Raji (cell line): ENCODE data around the gene ERBB4.

ENCODE experiments used
- POLR2A ChIP-seq: IDR thresholded peaks from 2 replicates; pipeline ENCODE4 v1.6.1; 2011; ENCODE audit warnings: low read depth, low read length, control low read depth; ENCODE audit not compliant: insufficient read depth

The ERBB4 gene

DNA sequence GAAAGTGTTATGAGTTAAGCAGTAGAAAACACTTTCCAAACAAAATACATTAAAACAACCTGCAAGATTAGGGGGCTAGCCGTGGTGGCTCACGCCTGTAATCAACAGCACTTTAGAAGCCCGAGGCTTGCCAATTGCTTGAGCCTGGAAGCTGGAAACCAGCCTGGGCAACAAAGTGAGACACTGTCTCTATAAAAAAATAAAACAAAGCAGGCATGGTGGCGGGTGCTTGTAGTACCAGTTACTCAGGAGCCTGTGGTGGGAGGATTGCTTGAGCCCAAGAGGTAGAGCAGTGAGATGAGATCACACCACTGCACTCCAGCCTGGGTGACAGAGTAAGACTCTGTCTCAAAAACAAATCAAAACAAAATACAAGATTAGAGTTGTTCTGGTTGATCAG lies 208.3 kb downstream of the ERBB4 start:
- TF ChIP-seq POLR2A = no peak

DNA sequence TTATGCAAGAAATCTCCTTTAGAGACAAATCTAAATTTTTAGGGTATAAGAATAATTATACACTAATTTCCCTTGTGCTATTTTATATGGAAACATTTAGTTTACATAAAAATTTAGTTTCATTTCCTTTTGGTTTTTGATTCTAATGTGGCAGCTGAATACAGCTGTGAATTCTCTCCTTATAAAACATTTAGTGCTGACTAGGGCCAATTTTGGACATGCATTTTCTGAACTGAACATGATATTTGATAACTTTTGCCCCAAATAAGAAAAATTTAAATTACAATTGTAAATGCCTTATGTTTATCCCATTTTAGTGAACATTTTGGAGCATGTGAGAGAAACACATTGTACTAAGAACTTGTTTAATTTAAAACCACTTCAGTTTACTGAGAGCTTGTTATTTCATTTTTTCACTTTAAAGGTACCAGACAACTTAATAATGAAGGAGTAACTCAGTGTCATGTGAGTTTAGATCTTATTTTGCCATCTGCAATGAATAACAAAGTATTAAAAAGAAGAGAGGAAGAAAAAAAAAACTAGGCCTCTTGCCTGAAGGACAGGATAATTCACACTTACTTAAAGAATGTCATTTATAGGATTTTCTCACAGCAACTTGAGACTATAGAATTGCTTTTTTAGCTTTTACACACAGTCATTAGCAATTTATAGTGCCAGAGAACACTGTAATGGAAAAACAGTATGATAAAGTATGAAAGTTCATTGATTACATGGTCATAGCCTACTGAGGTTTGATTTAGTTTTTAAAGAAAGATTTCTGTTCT lies 209.7 kb downstream of the ERBB4 start:
- no peak for TF ChIP-seq POLR2A

DNA sequence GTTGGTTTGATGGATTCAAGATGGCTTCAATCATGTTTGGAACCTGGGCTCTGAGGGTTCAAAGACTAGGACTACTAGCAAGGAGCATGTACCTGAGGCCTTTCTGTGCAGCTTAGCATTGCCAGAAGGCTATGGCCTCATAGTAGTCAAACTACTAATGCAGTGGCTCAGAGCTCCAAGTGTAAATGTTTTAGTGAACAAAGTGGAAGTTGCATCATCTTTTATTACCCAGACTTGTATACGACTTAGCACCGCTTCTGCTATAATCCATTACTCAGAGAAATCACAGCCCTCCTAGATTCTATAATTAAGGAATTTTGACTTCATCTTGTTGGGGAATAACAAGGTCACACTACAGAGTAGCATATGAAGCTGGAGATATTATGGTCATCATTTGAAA lies 210.5 kb downstream of the ERBB4 start:
- TF ChIP-seq POLR2A = no peak

DNA sequence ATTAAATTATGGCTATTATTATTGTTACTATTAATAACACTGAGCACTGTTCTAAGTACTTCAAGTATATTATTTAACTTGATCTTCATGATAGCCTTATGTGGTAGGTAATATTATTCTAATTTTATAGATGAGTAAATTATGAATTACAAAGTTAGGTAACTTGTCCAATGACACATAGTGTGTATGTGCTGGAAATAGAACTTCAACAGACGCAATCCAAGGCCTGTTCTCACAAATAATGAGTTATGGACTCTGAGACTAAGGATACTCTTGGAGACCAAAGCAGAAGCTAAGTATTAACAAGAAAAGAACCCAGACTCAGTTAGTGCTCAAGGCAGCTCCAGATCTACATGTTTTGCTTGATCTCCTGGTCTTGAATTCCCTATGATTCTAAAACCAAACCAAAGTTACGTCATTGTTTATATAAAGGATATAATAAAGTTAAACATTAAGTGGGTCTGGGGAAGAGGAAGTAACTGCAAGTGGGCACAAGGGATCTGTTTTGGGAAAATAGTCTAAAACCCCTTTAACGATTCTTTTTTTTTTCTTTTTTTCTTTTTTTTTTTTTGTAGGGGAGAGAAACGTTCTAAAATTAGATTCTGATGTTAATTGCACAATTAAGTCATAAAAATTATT lies 211.3 kb downstream of the ERBB4 start:
- no peak for TF ChIP-seq POLR2A

DNA sequence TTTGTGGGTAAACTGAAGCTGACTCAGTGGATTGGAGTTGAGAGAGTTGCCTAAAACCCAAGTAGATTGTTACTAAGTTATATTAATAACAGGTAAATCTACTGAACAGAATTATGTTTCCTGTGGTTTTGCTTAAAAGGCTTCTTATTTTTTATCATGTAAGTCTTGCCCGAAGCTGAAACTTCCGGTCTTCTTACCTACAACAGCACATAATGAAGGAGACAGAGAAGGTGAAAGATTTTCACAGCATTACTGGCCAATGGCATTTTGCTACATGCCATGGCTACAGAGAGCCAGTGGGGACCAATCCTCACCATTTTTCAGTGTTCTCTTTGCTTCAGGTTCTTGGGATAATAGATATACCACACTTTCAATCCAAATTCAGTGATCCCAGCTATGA lies 220.0 kb downstream of the ERBB4 start:
- TF ChIP-seq POLR2A = no peak

DNA sequence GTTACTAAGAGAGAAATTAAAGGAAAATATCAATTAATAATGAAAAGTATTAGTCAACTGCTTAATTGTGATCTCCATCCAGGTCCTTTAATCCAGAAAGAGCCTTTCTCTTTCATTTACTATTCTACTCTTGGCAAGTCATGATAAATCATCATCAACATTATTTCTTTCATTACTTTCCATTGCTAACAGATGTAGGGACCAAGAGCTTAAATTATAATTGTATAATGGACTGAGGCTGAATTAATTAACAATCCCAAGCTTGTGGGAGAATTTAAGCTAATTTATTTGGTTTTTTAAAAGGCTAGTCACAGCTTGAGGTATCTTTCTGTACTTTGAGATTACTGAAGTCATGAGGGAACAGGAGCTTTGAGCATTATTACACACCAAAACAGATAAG lies 223.9 kb downstream of the ERBB4 start:
- no peak for TF ChIP-seq POLR2A

DNA sequence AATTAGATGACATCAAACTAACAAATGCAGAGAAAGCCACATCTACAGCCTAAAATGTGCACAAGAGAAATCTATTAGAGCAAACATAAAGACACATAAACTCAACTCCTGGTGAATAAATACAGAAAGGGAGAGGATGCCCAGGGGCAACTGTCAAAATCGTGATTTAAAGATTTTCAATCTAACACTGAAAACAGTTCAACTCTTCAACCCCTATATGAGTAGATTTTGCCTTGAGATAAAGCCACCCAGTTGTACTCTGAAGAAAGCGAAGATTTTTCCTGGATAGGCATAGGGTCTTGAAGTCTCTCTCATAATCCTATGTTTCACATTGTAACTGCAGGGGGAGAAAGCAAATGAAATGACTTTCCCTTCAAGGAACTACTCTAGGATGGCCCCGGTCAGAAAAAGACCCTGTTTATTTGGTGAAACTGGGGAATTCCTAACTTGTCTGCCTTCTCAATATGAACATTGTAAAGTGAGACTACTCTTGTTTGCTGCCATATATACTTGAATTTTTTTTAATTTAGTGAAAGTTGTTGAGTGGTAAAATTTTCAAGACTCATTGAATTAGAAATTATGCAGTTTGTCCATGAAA lies 226.7 kb downstream of the ERBB4 start:
- TF ChIP-seq POLR2A = no peak

DNA sequence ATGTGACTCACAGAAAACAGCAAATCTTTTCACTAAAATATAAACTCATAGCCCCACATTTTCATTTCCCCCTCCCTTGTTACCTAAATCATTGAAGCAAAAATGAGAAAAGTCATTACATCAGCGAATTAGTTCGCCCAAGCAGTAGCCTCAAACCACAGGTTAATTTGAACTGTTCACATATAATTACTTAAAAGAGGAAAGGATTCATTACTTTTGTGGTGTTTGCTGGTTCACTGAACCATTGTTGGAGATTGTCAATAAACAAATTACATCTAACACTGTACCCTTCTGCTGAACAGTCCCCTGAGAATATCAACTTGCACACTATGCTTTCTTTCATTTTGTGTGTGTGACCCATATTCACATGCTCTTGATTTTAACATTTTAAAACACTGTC lies 238.7 kb downstream of the ERBB4 start:
- no peak for TF ChIP-seq POLR2A

DNA sequence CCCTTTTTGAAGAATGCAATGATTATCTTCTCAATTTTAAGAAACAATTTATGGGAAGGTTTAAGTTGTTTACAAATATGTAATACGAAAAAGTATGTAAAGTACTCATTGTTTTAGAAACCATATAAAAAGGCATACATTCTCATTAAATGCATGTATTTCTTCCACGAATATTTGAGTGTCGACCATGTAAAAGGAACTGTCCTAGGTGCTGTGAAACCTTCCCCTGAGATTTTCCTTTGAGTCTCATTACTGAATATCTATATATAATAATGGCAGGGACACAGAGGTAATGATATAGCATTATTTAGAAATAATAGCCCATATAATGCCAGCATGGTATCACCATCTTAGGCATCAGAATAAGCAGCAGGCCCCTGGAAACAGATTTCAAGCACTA lies 239.3 kb downstream of the ERBB4 start:
- TF ChIP-seq POLR2A = no peak

DNA sequence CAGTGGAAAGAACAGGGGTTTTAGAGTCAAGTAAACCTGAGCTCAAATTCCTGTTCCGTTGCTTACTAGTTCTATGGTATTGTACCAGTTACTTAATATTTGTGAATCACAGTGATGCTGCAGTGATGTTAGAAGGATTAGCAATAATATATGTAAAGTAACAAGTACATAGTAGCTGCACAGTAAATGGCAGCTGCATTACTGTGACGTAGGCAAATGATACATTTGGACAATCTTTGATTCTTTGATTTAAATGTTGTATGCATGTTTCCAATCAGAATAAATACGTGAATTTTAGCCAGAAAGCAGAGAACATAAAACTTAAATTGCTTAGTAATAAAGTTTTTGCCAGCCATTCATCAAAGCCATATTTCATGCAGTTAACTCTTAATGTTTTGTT lies 243.0 kb downstream of the ERBB4 start:
- no peak for TF ChIP-seq POLR2A

DNA sequence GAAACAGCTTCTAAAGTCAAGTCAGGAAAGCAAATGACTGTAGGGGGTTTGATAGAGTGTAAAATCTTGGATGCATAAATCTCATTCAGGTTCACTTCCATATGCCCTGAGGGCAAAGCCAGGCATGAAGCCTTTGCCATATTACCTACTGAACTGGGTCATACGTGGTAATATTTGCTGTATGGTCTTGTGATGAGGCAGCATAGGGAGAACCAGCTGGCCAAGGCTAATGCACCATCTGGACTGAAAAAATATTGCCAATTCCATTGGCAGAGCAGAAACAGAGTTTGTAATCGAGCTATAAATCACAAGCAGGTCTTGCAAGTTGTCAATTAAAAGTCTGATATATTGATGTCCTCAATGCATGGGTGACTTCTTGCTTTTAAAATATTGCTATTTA lies 243.8 kb downstream of the ERBB4 start:
- TF ChIP-seq POLR2A = no peak

DNA sequence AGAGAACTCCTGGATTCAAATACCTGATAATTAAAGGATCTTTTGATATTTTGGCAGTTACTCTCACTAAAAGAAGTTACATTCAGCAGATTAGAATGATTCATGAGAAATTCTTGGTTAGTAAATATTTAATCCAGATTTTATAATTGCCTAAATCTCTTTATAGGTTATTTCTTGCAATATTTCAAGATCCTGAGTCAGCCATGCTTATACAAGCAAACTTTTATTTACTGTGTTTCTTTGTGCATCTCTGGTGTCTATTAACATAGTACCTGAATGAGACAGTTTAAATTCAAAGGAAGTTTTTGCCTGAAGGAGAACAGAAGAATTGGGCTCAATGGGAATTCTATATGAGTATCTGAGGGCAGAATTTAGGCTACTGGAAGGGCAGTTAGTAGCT lies 249.3 kb downstream of the ERBB4 start:
- TF ChIP-seq POLR2A = no peak

DNA sequence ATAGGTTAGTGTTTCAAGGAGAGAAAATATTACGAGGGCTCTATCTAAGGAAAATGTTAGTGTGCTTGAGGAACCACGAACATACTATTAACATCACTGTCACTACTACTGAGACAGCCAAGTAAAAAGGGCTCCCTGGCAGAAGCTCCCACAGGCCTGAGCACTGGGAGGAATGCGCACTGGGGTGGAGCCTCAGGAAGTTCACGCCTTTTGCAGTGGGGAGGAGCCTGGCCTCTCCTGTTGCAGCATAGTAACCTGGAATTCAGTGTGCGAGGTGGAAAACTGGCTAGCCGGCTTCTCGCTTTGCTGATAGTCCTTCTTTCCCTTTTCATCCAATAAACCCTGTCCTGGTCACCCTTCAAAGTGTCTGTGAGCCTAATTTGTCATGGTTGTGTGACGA lies 250.3 kb downstream of the ERBB4 start:
- TF ChIP-seq POLR2A = no peak

DNA sequence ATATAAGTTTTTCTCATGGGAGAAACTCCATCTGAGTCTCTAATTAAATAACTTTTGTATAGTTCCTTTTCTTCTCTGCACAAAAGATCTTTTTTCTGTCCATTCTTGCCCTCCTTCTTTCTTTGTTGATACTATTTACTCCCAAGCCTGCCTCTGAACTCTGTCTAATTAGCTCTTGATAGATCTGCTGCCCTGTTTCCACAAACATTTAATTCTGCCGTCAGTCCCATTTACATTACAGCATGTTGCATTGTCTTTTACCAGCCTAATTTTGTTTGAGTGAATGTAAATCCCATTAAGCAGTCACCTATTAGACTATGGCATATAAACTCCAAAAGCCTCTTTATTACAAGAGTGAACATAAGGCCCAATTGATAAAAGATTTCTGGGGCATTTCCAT lies 254.4 kb downstream of the ERBB4 start:
- no peak for TF ChIP-seq POLR2A

DNA sequence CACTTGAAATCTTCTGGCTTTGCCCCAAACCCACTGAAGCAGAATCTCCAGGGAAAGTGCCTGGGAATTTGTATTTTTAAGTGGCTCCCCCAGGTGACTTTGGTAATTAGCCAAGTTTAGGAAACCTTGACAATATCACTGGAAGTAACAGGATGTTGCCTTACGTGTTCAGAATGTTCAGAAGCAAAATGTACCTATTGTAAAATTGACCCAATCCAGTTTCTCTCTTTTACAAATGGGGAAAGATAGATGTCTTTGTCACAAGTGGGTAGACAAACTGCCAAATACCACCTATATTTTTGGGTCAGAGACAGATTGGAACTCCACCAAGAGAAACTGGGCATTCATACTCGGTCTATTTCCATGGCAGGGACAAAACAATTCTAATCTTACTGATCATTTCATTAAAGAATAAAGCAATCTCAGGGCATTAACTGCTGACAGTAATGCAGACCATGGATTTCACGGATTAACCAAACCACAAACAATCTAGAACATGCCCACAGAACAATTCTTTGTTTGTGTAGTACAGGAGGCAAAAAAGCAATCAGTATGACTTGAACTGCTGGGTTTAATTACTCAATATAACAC lies 255.8 kb downstream of the ERBB4 start:
- TF ChIP-seq POLR2A = no peak

DNA sequence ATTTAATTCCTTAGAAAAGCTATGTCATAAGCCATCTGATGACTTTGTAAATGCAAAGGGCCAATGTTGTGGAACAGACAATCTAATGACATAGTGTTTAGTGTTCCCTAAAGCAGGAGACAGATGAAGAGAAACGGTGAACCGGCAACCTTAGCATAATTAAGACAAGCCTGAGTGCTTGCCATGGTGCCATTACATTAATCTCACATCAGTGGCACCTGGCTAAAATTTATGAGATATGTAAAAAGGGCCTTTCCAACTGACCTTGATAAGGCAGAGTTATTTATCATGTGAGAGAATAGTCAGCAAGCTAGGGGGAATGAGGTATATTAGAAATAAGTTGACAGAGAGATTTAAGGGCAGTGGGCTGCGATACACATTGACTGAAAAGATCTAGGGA lies 261.8 kb downstream of the ERBB4 start:
- TF ChIP-seq POLR2A = no peak
